SJCRH30 (cell line): ENCODE results near the gene BCAR1. TPM values are rescaled to one million over a fixed set of nuclear protein-coding genes. Genes with fewer than 3 reads are reported as not detected.

Experiments
- DNase-seq, 2 experiments: peaks; one replicate each; pipeline ENCODE4 v3.0.0-alpha.2; 2015 to 2020
- H3K27ac ChIP-seq: fragments of 250-450 bp; sonication (Bioruptor Pico); 2 replicates; pipeline ENCODE4 v1.5.1; 2020; ENCODE audit warnings: mild to moderate bottlenecking, moderate library complexity
- H3K27me3 ChIP-seq: fragments of 250-450 bp; sonication (Bioruptor Pico); 2 replicates; pipeline ENCODE4 v1.5.1; 2020; ENCODE audit warnings: mild to moderate bottlenecking, moderate library complexity
- H3K36me3 ChIP-seq: fragments of 250-450 bp; sonication (Bioruptor Pico); 2 replicates; pipeline ENCODE4 v1.5.1; 2020; ENCODE audit warnings: mild to moderate bottlenecking, moderate library complexity
- H3K4me1 ChIP-seq: fragments of 250-450 bp; sonication (Bioruptor Pico); 2 replicates; pipeline ENCODE4 v1.5.1; 2020; ENCODE audit warnings: mild to moderate bottlenecking, moderate library complexity
- H3K4me3 ChIP-seq: fragments of 250-450 bp; sonication (Bioruptor Pico); 2 replicates; pipeline ENCODE4 v1.5.1; 2020; ENCODE audit warnings: mild to moderate bottlenecking, moderate library complexity
- H3K9me3 ChIP-seq: fragments of 250-450 bp; sonication (Bioruptor Pico); replicated peaks from 2 replicates; pipeline ENCODE4 v1.5.1; 2020; ENCODE audit warnings: mild to moderate bottlenecking, moderate library complexity
- total RNA-seq: library from RNA; depleted of rRNA; stranded (reverse); fragments of >200 nt; shearing (Covaris generic); gene quantifications from 2 replicates; pipeline ENCODE4 v1.2.3, GENCODE V29; 2014

Gene BCAR1
- total RNA-seq, 1 experiment from 2014 or later, result 21.7 TPM

GRCh38 chr16:75204410-75204758 is 47.0 kb downstream of the BCAR1 start:
- no peak overlapping the region for H3K4me3 ChIP-seq
- peaks cover 7% of the 10 kb centered on the region; the same call in 1 of the 2 replicates for H3K4me1 ChIP-seq
- DNase-seq, result no peak
- no peak overlapping the region for H3K27ac ChIP-seq
- no peaks in the 10 kb centered on the region for H3K36me3 ChIP-seq
- H3K27me3 ChIP-seq, result no peaks in the 10 kb centered on the region
- H3K9me3 ChIP-seq, result no peaks in the 10 kb centered on the region

- no peak for DNase-seq
- no peaks in the 10 kb centered on the region for H3K27me3 ChIP-seq
- no peaks in the 10 kb centered on the region for H3K36me3 ChIP-seq
- no peaks in the 10 kb centered on the region for H3K9me3 ChIP-seq
- H3K4me3 ChIP-seq, result no peak overlapping the region
- peaks cover 5% of the 10 kb centered on the region; the same call in 1 of the 2 replicates for H3K4me1 ChIP-seq
- H3K27ac ChIP-seq, result no peak overlapping the region
Measured at GRCh38 chr16:75203667-75204409, 47.6 kb downstream of the BCAR1 start.

GRCh38 chr16:75203096-75203495 is 48.3 kb downstream of the BCAR1 start:
- Histone ChIP-seq H3K36me3 (no peaks in the 10 kb centered on the region), H3K27ac (no peak overlapping the region), H3K9me3 (no peaks in the 10 kb centered on the region), H3K4me3 (no peak overlapping the region), H3K27me3 (no peaks in the 10 kb centered on the region), H3K4me1 (no peaks in the 10 kb centered on the region)
- DNase-seq, result no peak

DNA sequence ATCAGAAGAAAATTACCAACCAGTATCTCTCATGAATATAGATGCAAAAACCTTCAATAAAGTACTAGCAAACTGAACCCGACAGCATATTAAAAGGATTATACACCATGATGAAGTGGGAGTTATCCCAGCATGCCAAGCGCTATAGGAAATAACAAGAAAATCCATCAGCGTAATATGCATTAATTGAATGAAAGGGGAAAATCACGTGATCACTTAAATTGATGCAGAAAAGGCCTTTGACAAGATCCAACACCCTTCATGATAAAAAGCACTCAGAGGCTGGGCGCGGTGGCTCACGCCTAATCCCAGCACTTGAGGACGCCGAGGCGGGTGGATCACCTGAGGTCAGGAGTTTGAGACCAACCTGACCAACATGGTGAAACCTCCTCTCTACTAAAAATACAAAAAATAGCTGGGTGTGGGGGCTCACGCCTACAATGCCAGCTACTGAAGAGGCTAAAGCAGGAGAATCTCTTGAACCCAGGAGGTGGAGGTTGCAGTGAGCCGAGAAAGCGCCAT is 49.3 kb downstream of the BCAR1 start:
- Histone ChIP-seq H3K27ac (no peak overlapping the region), H3K36me3 (no peaks in the 10 kb centered on the region), H3K9me3 (no peaks in the 10 kb centered on the region), H3K27me3 (no peaks in the 10 kb centered on the region), H3K4me1 (no peaks in the 10 kb centered on the region), H3K4me3 (no peak overlapping the region)
- DNase-seq, result no peak

GRCh38 chr16:75198135-75198600 is 53.3 kb downstream of the BCAR1 start:
- no peaks in the 10 kb centered on the region for H3K9me3 ChIP-seq
- no peak overlapping the region for H3K27ac ChIP-seq
- DNase-seq, result peak in 1 of 2 experiments; percentile 33
- H3K27me3 ChIP-seq, result no peaks in the 10 kb centered on the region
- no peaks in the 10 kb centered on the region for H3K4me1 ChIP-seq
- H3K4me3 ChIP-seq, result peak overlapping the region; percentile 34
- H3K36me3 ChIP-seq, result no peaks in the 10 kb centered on the region

DNA sequence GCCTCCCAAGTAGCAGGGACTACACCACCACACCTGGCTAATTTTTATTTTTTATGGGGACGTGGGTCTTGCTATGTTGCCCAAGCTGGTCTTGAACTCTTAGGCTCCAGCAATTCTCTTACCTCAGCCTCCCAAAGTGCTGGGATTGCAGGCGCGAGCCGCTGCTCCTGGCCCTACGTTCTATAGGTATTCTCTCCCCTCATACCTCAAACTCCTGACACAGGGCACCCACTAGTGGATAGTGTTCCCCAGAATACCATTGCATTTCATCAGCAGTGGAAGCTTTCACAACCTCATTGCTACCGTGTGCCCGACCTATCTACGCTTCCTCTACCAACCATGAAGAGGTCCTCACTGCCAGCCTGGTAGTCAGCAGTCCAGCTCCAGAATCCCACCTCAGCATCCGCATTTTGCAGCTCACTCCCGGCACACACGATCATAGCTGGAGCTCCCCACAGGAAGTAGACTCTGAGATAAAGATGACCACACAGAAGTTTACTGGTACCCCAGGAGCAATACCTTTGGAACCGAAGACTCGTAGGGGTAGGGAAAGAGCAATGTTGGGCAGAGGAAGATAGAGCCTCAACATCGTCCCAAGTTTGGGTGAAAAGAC is 53.8 kb downstream of the BCAR1 start:
- peak in 1 of 2 experiments; percentile 25 for DNase-seq
- Histone ChIP-seq H3K4me1 (no peaks in the 10 kb centered on the region), H3K36me3 (no peaks in the 10 kb centered on the region), H3K4me3 (peak overlapping the region; percentile 34), H3K9me3 (no peaks in the 10 kb centered on the region), H3K27ac (no peak overlapping the region), H3K27me3 (no peaks in the 10 kb centered on the region)

- DNase-seq, result no peak
- Histone ChIP-seq H3K36me3 (no peaks in the 10 kb centered on the region), H3K27ac (no peak overlapping the region)
Measured at GRCh38 chr16:75196836-75197235, 54.6 kb downstream of the BCAR1 start.

DNA sequence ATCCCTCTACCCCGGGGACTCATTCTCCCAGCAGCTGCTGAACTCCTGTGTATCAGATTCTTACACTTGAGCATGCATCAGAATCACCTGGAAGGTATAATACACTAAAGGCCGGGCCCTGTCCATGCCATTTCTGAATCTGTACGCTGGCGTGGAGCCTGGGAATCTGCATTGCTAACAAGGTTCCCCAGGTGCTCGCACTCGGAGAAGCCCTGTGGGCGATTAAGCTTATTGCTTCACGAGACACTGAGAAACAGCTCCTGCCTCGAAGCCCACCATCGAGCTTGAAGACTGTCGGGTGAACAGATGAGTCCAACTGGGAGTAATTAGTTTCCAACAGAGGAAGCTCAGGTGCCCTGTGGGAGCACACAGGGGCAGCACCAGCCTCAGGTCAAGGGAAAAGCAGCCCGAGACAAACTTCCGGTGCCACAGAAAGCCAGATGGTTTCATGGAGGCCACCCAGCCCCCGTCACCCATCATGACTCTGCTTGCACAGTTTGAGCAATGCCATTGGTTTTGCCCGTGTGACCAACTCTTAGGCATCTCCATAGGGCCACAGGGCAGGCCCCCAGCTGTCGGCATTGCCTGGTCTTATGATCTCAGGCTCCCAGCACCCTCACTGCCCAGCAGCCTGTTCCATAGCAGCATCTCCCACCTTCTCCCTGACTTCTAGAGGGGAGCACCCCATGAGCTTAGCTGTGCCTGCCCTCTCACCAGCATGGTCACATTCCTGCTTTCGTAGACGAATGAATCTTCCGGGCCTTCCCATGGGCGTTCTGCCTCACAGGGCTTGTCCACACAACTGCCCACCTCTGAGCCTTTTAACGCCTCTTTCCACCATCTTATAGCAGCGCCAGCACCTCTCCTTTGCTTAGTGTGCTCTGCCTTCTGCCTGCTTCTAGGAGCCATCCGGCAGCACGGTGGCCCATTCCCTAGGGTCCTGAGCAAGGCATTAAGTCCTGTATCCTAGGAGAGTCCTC is 55.3 kb downstream of the BCAR1 start:
- Histone ChIP-seq H3K27ac (no peak overlapping the region), H3K9me3 (no peaks in the 10 kb centered on the region), H3K4me1 (no peaks in the 10 kb centered on the region), H3K4me3 (no peak overlapping the region), H3K36me3 (no peaks in the 10 kb centered on the region), H3K27me3 (no peaks in the 10 kb centered on the region)
- no peak for DNase-seq

More at GRCh38 chr16:75196836-75197235, 54.6 kb downstream of the BCAR1 start:
- no peaks in the 10 kb centered on the region for H3K27me3 ChIP-seq
- H3K9me3 ChIP-seq, result no peaks in the 10 kb centered on the region
- no peak overlapping the region for H3K4me3 ChIP-seq
- H3K4me1 ChIP-seq, result no peaks in the 10 kb centered on the region

DNA sequence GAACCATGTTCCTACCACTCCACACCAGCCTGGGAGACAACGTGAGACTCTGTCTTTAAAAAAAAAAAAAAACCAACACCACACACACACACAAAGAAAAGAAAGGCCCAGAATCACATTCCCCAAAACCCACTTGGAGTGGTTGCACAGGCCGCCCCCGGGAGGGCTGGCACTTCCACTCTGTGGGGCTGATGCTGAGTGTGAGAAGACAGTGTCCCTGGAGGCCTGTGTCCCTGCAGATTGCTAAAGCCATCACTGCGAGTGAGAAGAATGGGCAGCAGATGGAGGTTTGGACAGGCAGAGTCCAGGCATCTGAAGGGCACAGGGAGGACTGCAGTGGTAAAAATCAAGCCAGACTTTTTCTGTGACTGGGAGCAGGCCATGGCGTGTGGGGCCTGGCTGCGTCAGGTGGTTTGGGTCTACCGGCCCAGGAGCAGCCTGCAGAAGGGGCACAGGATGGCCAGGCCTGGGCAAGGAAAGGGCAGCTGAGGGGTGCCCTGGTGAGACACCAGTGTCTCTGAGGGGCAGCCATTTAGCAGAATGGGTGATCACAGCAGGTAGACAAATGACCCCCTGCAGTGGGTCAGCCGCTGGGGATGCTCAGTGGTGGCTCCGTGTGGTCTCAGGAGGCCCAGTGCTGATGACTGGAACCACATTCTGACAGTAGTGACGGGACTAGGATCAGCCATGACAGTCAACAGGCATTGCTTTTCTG is 57.5 kb downstream of the BCAR1 start:
- DNase-seq, result no peak
- Histone ChIP-seq H3K36me3 (no peaks in the 10 kb centered on the region), H3K9me3 (no peaks in the 10 kb centered on the region), H3K4me3 (no peak overlapping the region), H3K27me3 (no peaks in the 10 kb centered on the region), H3K27ac (no peak overlapping the region), H3K4me1 (no peaks in the 10 kb centered on the region)

GRCh38 chr16:75193265-75193650 is 58.2 kb downstream of the BCAR1 start:
- Histone ChIP-seq H3K36me3 (no peaks in the 10 kb centered on the region), H3K27me3 (no peaks in the 10 kb centered on the region), H3K27ac (no peak overlapping the region), H3K4me1 (no peaks in the 10 kb centered on the region), H3K4me3 (no peak overlapping the region), H3K9me3 (no peaks in the 10 kb centered on the region)
- no peak for DNase-seq

- H3K9me3 ChIP-seq, result no peaks in the 10 kb centered on the region
- H3K36me3 ChIP-seq, result no peaks in the 10 kb centered on the region
- no peak overlapping the region for H3K27ac ChIP-seq
- no peaks in the 10 kb centered on the region for H3K4me1 ChIP-seq
- H3K27me3 ChIP-seq, result no peaks in the 10 kb centered on the region
- DNase-seq, result no peak
- no peak overlapping the region for H3K4me3 ChIP-seq
Measured at GRCh38 chr16:75192606-75193264, 58.7 kb downstream of the BCAR1 start.

GRCh38 chr16:75189638-75190245 is 61.7 kb downstream of the BCAR1 start:
- H3K4me1 ChIP-seq, result no peaks in the 10 kb centered on the region
- no peaks in the 10 kb centered on the region for H3K36me3 ChIP-seq
- H3K27ac ChIP-seq, result no peak overlapping the region
- no peak overlapping the region for H3K4me3 ChIP-seq
- no peak for DNase-seq
- no peaks in the 10 kb centered on the region for H3K9me3 ChIP-seq
- no peaks in the 10 kb centered on the region for H3K27me3 ChIP-seq

GRCh38 chr16:75188832-75189477 is 62.5 kb downstream of the BCAR1 start:
- no peak for DNase-seq
- no peak overlapping the region for H3K27ac ChIP-seq
- H3K36me3 ChIP-seq, result no peaks in the 10 kb centered on the region
- no peaks in the 10 kb centered on the region for H3K27me3 ChIP-seq
- H3K4me1 ChIP-seq, result no peaks in the 10 kb centered on the region
- no peak overlapping the region for H3K4me3 ChIP-seq
- H3K9me3 ChIP-seq, result no peaks in the 10 kb centered on the region
